CD4-positive, alpha-beta T cell (primary cell): ENCODE data around the gene GLP1R. TPM values are rescaled to one million over a fixed set of nuclear protein-coding genes. Genes with fewer than 3 reads are reported as not detected.

Experiments used
- ATAC-seq: fragments of 200-7000 bp; cut with Tn5 transposase; one replicate; pipeline ENCODE4 v1.10.0; 2022; ENCODE audit warnings: mild to moderate bottlenecking; ENCODE audit not compliant: poor library complexity
- CTCF ChIA-PET: fragments of 350-600 bp; sonication (Branson Sonifier 250); formaldehyde crosslinking; loops from one replicate; lab custom pipeline; 2021; ENCODE audit warnings: antibody characterized with exemption, inconsistent platforms; lab: Charles Lee
- POLR2A ChIA-PET: fragments of 350-600 bp; sonication (Branson Sonifier 250); formaldehyde crosslinking; loops from one replicate; lab custom pipeline; 2021; ENCODE audit warnings: antibody characterized with exemption, inconsistent platforms; lab: Charles Lee
- DNase-seq, 14 experiments: peaks; one replicate each; pipeline ENCODE4 v3.0.0-alpha.2; 2013 to 2020; ENCODE audit warnings: mixed read lengths in 2 of 14
- H3K27ac ChIP-seq, 2 donors: one replicate each; pipeline versions ENCODE4 v1.5.1 to v1.7.0; 2013; ENCODE audit warnings: low read length in 2 of 2, low read depth in 1 of 2, mild to moderate bottlenecking in 1 of 2
- H3K27me3 ChIP-seq, 2 experiments: 1 replicate in 1 of 2; 2 replicates in 1 of 2; pipeline versions ENCODE4 v1.6.1 to v1.7.0; 2013; ENCODE audit warnings: low read length in 2 of 2, control low read depth in 1 of 2, mild to moderate bottlenecking in 1 of 2, moderate library complexity in 1 of 2; ENCODE audit not compliant: insufficient read depth in 2 of 2, control insufficient read depth in 1 of 2
- H3K36me3 ChIP-seq: one replicate; pipeline ENCODE4 v1.6.1; 2013; ENCODE audit warnings: low read length, control low read depth; ENCODE audit not compliant: insufficient read depth
- H3K4me1 ChIP-seq: one replicate; pipeline ENCODE4 v1.6.1; 2013; ENCODE audit warnings: low read length, control low read depth; ENCODE audit not compliant: insufficient read depth
- H3K4me3 ChIP-seq: one replicate; pipeline ENCODE4 v1.5.1; 2013; ENCODE audit warnings: mild to moderate bottlenecking, low read length, moderate library complexity
- H3K9me3 ChIP-seq, 2 experiments: 1 replicate in 1 of 2; 2 replicates in 1 of 2; pipeline versions ENCODE4 v1.6.1 to v1.7.0; 2013; ENCODE audit warnings: low read length in 2 of 2, mild to moderate bottlenecking in 2 of 2, control low read depth in 1 of 2, moderate library complexity in 1 of 2; ENCODE audit not compliant: control insufficient read depth in 1 of 2, insufficient read depth in 1 of 2
- H3K27ac Mint-ChIP-seq: one replicate; pipeline ENCODE4 v1.8.0; 2020; ENCODE audit warnings: mixed read lengths
- H3K27me3 Mint-ChIP-seq: one replicate; pipeline ENCODE4 v1.8.0; 2021; ENCODE audit warnings: mixed read lengths
- H3K36me3 Mint-ChIP-seq: one replicate; pipeline ENCODE4 v1.8.0; 2021; ENCODE audit warnings: low read depth, mixed read lengths
- H3K4me1 Mint-ChIP-seq: one replicate; pipeline ENCODE4 v1.8.0; 2021; ENCODE audit warnings: low read depth, mixed read lengths
- H3K4me3 Mint-ChIP-seq: one replicate; pipeline ENCODE4 v1.8.0; 2020; ENCODE audit warnings: mild to moderate bottlenecking, mixed read lengths
- H3K9me3 Mint-ChIP-seq: one replicate; pipeline ENCODE4 v1.8.0; 2020; ENCODE audit warnings: mixed read lengths
- CTCF ChIP-seq: fragments of 200-600 bp; IDR thresholded peaks from one replicate; pipeline ENCODE4 v1.8.0; 2022; ENCODE audit warnings: antibody characterized with exemption, mild to moderate bottlenecking
- intact Hi-C, 2 experiments: fragments of 100-400 bp; cut with DNase I in 1 of 2; cut with micrococcal nuclease in 1 of 2; formaldehyde crosslinking; loops; one replicate each; pipeline versions ENCODE4 v1.15.1 to v1.9.0; 2023 to 2025; cut with DNase I, micrococcal nuclease
- total RNA-seq, 174 experiments: library from RNA in 2 of 174; stranded (reverse) in 2 of 174; gene quantifications; one replicate each; pipeline ENCODE4 v1.2.3 and lab custom pipeline; 2021 to 2026

GLP1R gene
- total RNA-seq, 2 experiments from 2014 or later: not detected

- POLR2A ChIA-PET: no interaction called here
- no peak overlapping the region for H3K4me3 Mint-ChIP-seq
- no peak overlapping the region for H3K27ac ChIP-seq
Observed at GRCh38 chr6:39074486-39074885, 25.9 kb downstream of the GLP1R start.

GRCh38 chr6:39075010-39075686 is 26.6 kb downstream of the GLP1R start:
- H3K27me3 Mint-ChIP-seq: no peaks in the 10 kb centered on the region
- Histone ChIP-seq H3K9me3 (no peaks in the 10 kb centered on the region), H3K27me3 (no peaks in the 10 kb centered on the region), H3K4me3 (no peak overlapping the region), H3K36me3 (no peaks in the 10 kb centered on the region), H3K4me1 (no peaks in the 10 kb centered on the region), H3K27ac (no peak overlapping the region)
- no peaks in the 10 kb centered on the region for H3K4me1 Mint-ChIP-seq
- ATAC-seq: no peak
- POLR2A ChIA-PET: no interaction called here
- no peaks in the 10 kb centered on the region for H3K36me3 Mint-ChIP-seq
- no peak for TF ChIP-seq CTCF
- no peak overlapping the region for H3K4me3 Mint-ChIP-seq
- CTCF ChIA-PET: no interaction called here
- no peak overlapping the region for H3K27ac Mint-ChIP-seq
- H3K9me3 Mint-ChIP-seq: no peaks in the 10 kb centered on the region
- intact Hi-C loops: no loop called here
- DNase-seq: no peak

More at GRCh38 chr6:39074486-39074885, 25.9 kb downstream of the GLP1R start:
- Histone ChIP-seq H3K9me3 (no peaks in the 10 kb centered on the region), H3K4me1 (no peaks in the 10 kb centered on the region), H3K4me3 (no peak overlapping the region), H3K36me3 (no peaks in the 10 kb centered on the region), H3K27me3 (no peaks in the 10 kb centered on the region)
- no peaks in the 10 kb centered on the region for H3K4me1 Mint-ChIP-seq
- H3K36me3 Mint-ChIP-seq: no peaks in the 10 kb centered on the region
- intact Hi-C loops: no loop called here
- H3K27me3 Mint-ChIP-seq: no peaks in the 10 kb centered on the region
- ATAC-seq (no peak), DNase-seq (no peak)
- TF ChIP-seq CTCF: no peak
- CTCF ChIA-PET: no interaction called here
- H3K9me3 Mint-ChIP-seq: no peaks in the 10 kb centered on the region
- no peak overlapping the region for H3K27ac Mint-ChIP-seq

- Mint-ChIP-seq H3K4me3 (no peak overlapping the region), H3K4me1 (no peaks in the 10 kb centered on the region), H3K36me3 (no peaks in the 10 kb centered on the region), H3K27ac (no peak overlapping the region), H3K9me3 (no peaks in the 10 kb centered on the region), H3K27me3 (no peaks in the 10 kb centered on the region)
- ATAC-seq: no peak
- TF ChIP-seq CTCF: no peak
- ChIA-PET CTCF (no interaction called here), POLR2A (no interaction called here)
- H3K4me1 ChIP-seq: no peaks in the 10 kb centered on the region
- H3K4me3 ChIP-seq: no peak overlapping the region
- no peaks in the 10 kb centered on the region for H3K27me3 ChIP-seq
- DNase-seq: no peak
- intact Hi-C loops: no loop called here
- H3K36me3 ChIP-seq: no peaks in the 10 kb centered on the region
- no peak overlapping the region for H3K27ac ChIP-seq
- H3K9me3 ChIP-seq: no peaks in the 10 kb centered on the region
Observed at GRCh38 chr6:39075807-39076622, 27.4 kb downstream of the GLP1R start.
